ENCODE data around the gene RNF222. TPM values are rescaled to one million over a fixed set of nuclear protein-coding genes. Genes with fewer than 3 reads are reported as not detected.

RNF222 gene
- total and polyA plus RNA-seq, 7 donors: 0.03 TPM; not detected in 6

GRCh38 chr17:8421571-8421970 lies 23.9 kb upstream of the RNF222 start:
- no peaks in the 10 kb centered on the region for H3K36me3 ChIP-seq
- no peak for DNase-seq
- no peaks in the 10 kb centered on the region for H3K9me3 ChIP-seq
- intact Hi-C loops (cut with DNase I): no loop called here
- TF ChIP-seq EP300 (IDR thresholded peaks at IDR 0.05): no peak
- no peak for TF ChIP-seq POLR2A (IDR thresholded peaks at IDR 0.05)
- TF ChIP-seq POLR2AphosphoS5 (IDR thresholded peaks at IDR 0.05): no peak
- no peak for TF ChIP-seq CTCF (IDR thresholded peaks at IDR 0.05)
- no peak overlapping the region for H3K27ac ChIP-seq
- no peaks in the 10 kb centered on the region for H3K27me3 ChIP-seq
- H3K4me1 ChIP-seq: no peaks in the 10 kb centered on the region
- WGBS, 2 donors: 55 to 71% methylated on average over 3 of the region's 3 CpGs
- no peak overlapping the region for H3K4me3 ChIP-seq

- Histone ChIP-seq H3K9me3 (no peaks in the 10 kb centered on the region), H3K4me1 (no peaks in the 10 kb centered on the region), H3K27me3 (no peaks in the 10 kb centered on the region), H3K36me3 (no peaks in the 10 kb centered on the region), H3K27ac (peak overlapping the region in 2 of 4 donors; percentile 8 to 16), H3K4me3 (no peak overlapping the region)
- WGBS, 2 donors: 6 to 39% methylated on average over 5 of the region's 5 CpGs
- intact Hi-C loops (cut with DNase I): no loop called here
- peak; percentile 72 for DNase-seq
- no peak for TF ChIP-seq CTCF (IDR thresholded peaks at IDR 0.05)
- no peak for TF ChIP-seq POLR2AphosphoS5 (IDR thresholded peaks at IDR 0.05)
- TF ChIP-seq EP300 (IDR thresholded peaks at IDR 0.05): no peak
- no peak for TF ChIP-seq POLR2A (IDR thresholded peaks at IDR 0.05)
These were observed 22.7 kb upstream of the RNF222 start for GRCh38 chr17:8420041-8420934.

GRCh38 chr17:8419305-8419704 lies 21.7 kb upstream of the RNF222 start:
- no peak overlapping the region for H3K4me3 ChIP-seq
- intact Hi-C loops (cut with DNase I): no loop called here
- H3K27ac ChIP-seq: no peak overlapping the region
- no peaks in the 10 kb centered on the region for H3K4me1 ChIP-seq
- no peaks in the 10 kb centered on the region for H3K36me3 ChIP-seq
- DNase-seq: no peak
- H3K27me3 ChIP-seq: peaks cover 0 to 3% (median 0%) of the 10 kb centered on the region in 3 donors
- TF ChIP-seq POLR2AphosphoS5 (IDR thresholded peaks at IDR 0.05) (no peak), EP300 (IDR thresholded peaks at IDR 0.05) (no peak), POLR2A (IDR thresholded peaks at IDR 0.05) (no peak), CTCF (IDR thresholded peaks at IDR 0.05) (no peak)
- no peaks in the 10 kb centered on the region for H3K9me3 ChIP-seq
- 31 to 61% methylated on average over 1 of the region's 1 CpG for WGBS, 2 donors

- no peaks in the 10 kb centered on the region for H3K36me3 ChIP-seq
- H3K9me3 ChIP-seq: no peaks in the 10 kb centered on the region
- no peak overlapping the region for H3K4me3 ChIP-seq
- intact Hi-C loops (cut with DNase I): no loop called here
- peaks cover 0 to 3% (median 0%) of the 10 kb centered on the region in 3 donors for H3K27me3 ChIP-seq
- no peak overlapping the region for H3K27ac ChIP-seq
- no peak for DNase-seq
- no peaks in the 10 kb centered on the region for H3K4me1 ChIP-seq
- 36 to 58% methylated on average over 1 of the region's 1 CpG for WGBS, 2 donors
- TF ChIP-seq POLR2A (IDR thresholded peaks at IDR 0.05) (no peak), EP300 (IDR thresholded peaks at IDR 0.05) (no peak), POLR2AphosphoS5 (IDR thresholded peaks at IDR 0.05) (no peak), CTCF (IDR thresholded peaks at IDR 0.05) (no peak)
These were observed 20.8 kb upstream of the RNF222 start for GRCh38 chr17:8418471-8418870.
